ENCODE data around the gene UBA1.

DNA sequence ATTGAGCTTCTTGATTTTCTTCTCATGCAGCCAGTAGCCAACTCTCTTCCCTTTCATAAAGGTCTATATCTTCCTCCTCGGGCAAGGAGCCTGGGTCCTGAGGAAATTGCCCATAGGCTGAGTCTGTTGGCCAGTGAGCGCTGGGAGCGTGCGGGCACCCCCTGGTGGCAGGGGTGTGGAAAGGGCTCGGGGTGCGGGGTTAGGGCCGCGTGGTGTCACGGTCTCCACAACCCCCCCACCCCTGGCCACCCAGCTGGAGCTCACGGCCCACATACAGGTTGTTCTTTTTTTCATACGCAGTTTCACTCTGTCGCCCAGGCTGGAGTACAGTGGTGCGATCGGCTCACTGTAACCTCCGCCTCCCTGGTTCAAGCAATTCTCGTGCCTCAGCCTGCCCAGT is 35.5 kb upstream of the UBA1 start:
- no peak for TF ChIP-seq CTCF (IDR thresholded peaks at IDR 0.05)
- TF ChIP-seq POLR2A (IDR thresholded peaks at IDR 0.05): no peak

Data from uterus (tissue), 2 donors.